ENCODE measurements around the gene ZNF207.
"Not testable (repeated sequence)": the region's sequence is repeated elsewhere in the genome, so short reads cannot be mapped to it uniquely, and the experiment has no call there.

Gene ZNF207

DNA sequence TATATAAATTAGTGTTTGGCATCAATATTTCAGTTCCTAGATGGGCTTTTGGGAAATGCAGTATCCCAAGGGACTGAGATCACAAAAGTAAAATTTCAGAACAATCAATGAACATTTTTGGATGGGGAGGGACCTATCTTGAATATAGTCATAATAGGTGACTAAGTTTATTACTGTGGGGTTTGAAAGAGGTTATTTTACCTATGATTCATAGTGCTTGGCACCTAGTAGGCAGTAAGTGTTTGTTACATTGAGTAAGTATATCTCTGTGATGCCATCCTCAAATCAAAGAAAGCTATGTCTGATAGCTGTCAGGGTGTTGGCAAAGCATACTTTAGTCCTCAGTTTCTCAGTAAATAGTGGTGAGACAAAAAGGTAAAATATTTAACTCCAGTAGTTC is 36.9 kb downstream of the ZNF207 start:
- no peak for ATAC-seq (replicated peaks)
- Mint-ChIP-seq H3K27ac (no peak overlapping the region), H3K4me3 (no peak overlapping the region), H3K36me3 (peaks cover 17 to 22% of the 10 kb centered on the region in 2 donors), H3K9me3 (no peaks in the 10 kb centered on the region), H3K4me1 (peaks cover 4 to 7% of the 10 kb centered on the region in 2 donors), H3K27me3 (no peaks in the 10 kb centered on the region)
- no peak for DNase-seq

DNA sequence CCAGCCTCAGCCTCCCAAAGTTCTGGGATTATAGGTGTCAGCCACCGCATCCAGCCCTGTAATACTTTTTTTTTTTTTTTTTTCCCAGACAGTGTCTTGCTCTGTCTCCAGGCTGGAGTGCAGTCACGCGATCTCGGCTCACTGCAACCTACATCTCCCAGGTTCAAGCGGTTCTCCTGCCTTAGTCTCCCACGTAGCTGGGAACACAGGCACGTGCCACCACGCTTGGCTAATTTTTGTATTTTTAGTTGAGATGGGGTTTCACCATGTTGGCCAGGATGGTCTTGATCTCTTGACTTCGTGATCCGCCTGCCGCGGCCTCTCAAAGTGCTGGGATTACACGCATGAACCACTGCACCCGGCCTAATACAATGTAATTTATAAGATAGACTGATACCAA is 38.2 kb downstream of the ZNF207 start:
- peaks cover 9 to 12% of the 10 kb centered on the region in 2 donors for H3K36me3 Mint-ChIP-seq
- not testable (repeated sequence) for H3K27ac Mint-ChIP-seq; DNase-seq; H3K9me3 Mint-ChIP-seq; H3K4me3 Mint-ChIP-seq; ATAC-seq (replicated peaks); H3K27me3 Mint-ChIP-seq; H3K4me1 Mint-ChIP-seq

DNA sequence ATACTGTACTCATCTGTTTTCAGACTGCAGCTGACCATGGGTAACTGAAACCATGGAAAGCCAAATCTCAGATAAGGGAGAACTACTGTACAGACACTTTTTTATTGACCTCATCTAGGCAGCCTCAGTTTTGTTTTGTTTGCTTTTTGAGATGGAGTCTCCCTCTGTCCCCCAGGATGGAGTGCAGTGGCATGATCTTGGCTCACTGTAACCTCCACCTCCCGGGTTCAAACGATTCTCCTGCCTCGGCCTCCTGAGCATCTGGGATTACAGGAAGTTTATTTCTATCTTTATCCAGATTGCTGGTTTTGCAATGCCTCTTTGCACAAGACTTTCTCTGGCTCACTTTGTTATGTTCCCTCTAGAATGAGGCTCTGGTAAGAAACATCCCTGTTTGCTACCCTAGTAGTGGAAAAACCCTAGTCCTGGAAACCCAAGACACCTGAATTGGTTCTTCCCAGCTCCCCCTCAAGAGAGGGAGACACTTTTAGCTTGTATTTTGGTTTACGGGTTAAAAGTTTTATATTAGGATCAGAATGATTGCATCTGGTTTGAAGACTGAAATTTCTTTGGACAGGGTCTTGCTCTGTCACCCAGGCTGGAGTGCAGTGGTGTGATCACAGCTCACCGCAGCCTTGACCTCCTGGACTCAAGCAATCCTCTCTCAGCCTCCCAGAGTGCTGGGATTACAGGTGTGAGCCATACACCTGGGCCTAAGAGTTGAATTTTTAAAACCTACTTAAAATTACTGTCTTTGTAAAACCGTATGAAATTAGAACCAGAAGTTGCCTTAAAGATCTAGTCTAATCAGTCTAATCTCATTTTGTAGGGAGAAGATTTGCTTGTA is 38.9 kb downstream of the ZNF207 start:
- no peaks in the 10 kb centered on the region for H3K27me3 Mint-ChIP-seq

DNA sequence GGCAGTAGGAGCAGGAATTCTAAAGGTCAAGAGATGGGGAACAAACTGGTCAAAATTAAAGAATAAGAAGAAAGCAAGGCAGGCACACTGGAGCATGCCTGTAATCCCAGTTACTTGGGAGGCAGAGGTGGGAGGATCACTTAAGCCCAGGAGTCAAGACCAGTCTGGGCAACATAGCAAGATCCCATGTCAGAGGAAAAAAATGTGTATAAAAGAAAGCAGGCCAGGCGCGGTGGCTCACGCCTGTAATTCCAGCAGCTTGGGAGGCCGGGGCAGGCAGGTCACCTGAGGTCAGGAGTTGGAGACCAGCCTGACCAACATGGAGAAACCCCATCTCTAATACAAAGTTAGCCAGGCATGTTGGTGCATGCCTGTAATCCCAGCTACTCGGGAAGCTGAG is 43.9 kb downstream of the ZNF207 start:
- Mint-ChIP-seq H3K27me3 (no peaks in the 10 kb centered on the region), H3K4me1 (no peaks in the 10 kb centered on the region), H3K4me3 (no peak overlapping the region), H3K9me3 (no peaks in the 10 kb centered on the region), H3K27ac (no peak overlapping the region), H3K36me3 (peaks cover 13 to 15% of the 10 kb centered on the region in 2 donors)
- no peak for DNase-seq
- no peak for ATAC-seq (replicated peaks)

More for the DNA sequence above, 38.9 kb downstream of the ZNF207 start:
- peaks cover 7 to 13% of the 10 kb centered on the region in 2 donors for H3K36me3 Mint-ChIP-seq
- ATAC-seq (replicated peaks) (no peak), DNase-seq (no peak)
- no peak overlapping the region for H3K4me3 Mint-ChIP-seq
- H3K27ac Mint-ChIP-seq, result peak overlapping the region; percentile 14
- H3K4me1 Mint-ChIP-seq, result no peaks in the 10 kb centered on the region
- no peaks in the 10 kb centered on the region for H3K9me3 Mint-ChIP-seq

DNA sequence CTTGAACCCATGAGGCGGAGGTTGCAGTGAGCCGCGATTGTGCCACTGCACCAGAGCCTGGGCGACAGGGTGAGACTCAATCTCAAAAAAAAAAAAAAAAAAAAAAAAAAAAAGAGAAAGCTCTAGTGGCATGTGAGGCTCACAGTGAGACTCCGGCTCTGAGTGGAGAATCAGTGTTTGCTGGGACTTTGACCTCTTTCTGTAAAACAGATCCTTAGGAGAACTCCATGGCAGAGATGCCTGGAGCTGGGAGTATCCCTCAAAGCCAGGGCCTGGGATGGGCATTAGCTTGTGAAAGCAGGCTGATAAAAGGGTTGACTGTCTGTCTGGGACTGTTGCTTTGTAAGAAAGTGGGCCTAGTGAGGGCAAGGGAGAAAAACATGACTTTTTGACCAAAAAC is 46.4 kb downstream of the ZNF207 start:
- Mint-ChIP-seq H3K36me3 (peaks cover 11 to 12% of the 10 kb centered on the region in 2 donors), H3K27ac (no peak overlapping the region), H3K4me1 (no peaks in the 10 kb centered on the region), H3K4me3 (no peak overlapping the region), H3K9me3 (no peaks in the 10 kb centered on the region), H3K27me3 (no peaks in the 10 kb centered on the region)
- ATAC-seq (replicated peaks) (no peak), DNase-seq (no peak)

DNA sequence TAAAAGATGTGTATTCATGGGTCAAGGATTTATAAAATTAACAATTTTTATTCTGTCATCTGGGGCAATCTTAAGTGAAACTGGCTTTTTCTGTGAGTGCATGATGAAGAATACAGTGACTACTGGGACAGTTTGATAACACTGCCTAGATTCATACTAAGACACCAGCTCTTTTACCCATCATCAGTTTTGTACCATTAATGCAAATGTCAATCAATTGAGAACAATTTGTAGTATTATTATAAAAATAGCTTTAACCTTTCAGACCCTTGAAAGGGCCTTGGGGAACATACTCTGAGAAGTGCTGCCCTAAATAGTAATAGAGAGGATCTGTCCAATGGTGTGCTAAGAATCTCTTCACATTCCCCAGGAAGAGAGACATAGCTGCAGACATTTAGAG is 49.0 kb downstream of the ZNF207 start:
- Mint-ChIP-seq H3K36me3 (peaks cover 5 to 9% of the 10 kb centered on the region in 2 donors), H3K4me3 (no peak overlapping the region), H3K4me1 (no peaks in the 10 kb centered on the region), H3K27ac (no peak overlapping the region), H3K27me3 (no peaks in the 10 kb centered on the region), H3K9me3 (no peaks in the 10 kb centered on the region)
- ATAC-seq (replicated peaks) (no peak), DNase-seq (no peak)

DNA sequence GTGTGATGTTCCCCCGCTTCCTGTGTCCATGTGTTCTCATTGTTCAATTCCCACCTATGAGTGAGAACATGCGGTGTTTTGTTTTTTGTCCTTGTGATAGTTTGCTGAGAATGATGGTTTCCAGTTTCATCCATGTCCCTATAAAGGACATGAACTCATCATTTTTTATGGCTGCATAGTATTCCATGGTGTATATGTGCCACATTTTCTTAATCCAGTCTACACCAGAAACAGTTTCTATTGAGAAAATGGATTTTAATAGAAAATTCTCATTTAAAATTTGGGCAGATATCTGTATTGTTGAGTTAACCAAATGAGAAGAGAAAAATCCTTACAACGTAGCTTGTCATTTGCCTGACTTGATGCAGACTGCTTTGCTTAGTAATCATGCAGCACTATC is 60.1 kb downstream of the ZNF207 start:
- not testable (repeated sequence) for DNase-seq; H3K36me3 Mint-ChIP-seq; ATAC-seq (replicated peaks); H3K27ac Mint-ChIP-seq; H3K9me3 Mint-ChIP-seq; H3K4me1 Mint-ChIP-seq; H3K4me3 Mint-ChIP-seq; H3K27me3 Mint-ChIP-seq

DNA sequence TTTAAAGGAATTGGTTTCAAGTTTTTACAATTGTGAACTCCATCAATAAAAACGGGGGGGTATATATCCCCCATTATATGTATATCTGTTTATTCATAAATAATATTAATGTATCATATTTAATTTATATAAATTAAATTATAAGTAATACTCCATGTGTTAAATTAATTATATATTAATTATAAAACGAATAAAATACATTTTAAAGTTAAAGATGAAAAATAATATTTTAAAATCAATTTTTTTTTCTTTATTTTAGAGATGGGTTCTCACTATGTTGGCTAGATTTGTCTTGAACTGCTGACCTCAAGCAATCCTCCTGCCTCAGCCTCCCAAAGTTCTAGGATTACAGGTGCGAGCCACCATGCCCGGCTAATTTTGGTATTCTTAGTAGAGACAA is 76.9 kb downstream of the ZNF207 start:
- ATAC-seq (replicated peaks) (no peak), DNase-seq (no peak)
- H3K27me3 Mint-ChIP-seq, result no peaks in the 10 kb centered on the region

DNA sequence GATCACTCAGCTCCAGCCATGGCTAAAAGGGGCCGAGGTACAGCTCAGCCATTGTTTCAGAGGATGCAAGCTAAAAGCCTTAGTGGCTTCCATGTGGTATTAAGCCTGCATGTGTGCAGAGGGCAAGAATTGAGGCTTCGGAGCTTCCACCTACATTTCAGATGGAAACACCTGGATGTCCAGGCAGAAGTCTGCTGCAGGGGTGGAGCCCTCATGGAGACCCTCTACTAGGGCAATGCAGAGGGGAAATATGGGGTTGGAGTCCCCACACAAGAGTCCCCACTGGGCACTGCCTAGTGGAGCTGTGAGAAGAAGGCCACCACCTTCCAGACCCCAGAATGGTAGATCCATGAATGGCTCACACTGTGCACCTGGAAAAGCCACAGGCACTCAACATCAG is 79.6 kb downstream of the ZNF207 start:
- ATAC-seq (replicated peaks) (no peak), DNase-seq (no peak)
- H3K27me3 Mint-ChIP-seq, result no peaks in the 10 kb centered on the region
- peaks cover 12 to 18% of the 10 kb centered on the region in 2 donors for H3K9me3 Mint-ChIP-seq
- no peak overlapping the region for H3K27ac Mint-ChIP-seq
- peaks cover 10 to 22% of the 10 kb centered on the region in 2 donors for H3K36me3 Mint-ChIP-seq
- no peak overlapping the region for H3K4me3 Mint-ChIP-seq
- H3K4me1 Mint-ChIP-seq, result no peaks in the 10 kb centered on the region

More for the DNA sequence above, 76.9 kb downstream of the ZNF207 start:
- Mint-ChIP-seq H3K4me3 (no peak overlapping the region), H3K9me3 (peaks cover 12 to 18% of the 10 kb centered on the region in 2 donors), H3K27ac (no peak overlapping the region), H3K36me3 (peaks cover 10 to 22% of the 10 kb centered on the region in 2 donors), H3K4me1 (no peaks in the 10 kb centered on the region)
